Stimulated activated memory B cell treated with anti-CD40 and anti-IgM and Interleukin-4, amounts not matched to agents 10 μg/mL and 1 μg/mL and 100 μg/mL, for 72 hours (primary cell): ENCODE results near the gene CASP5.

Experiments
- ATAC-seq: fragments of 150-1000 bp; cut with Tn5 transposase; 2 replicates; pipeline ENCODE4 v1.10.0; 2021
- H3K27ac Mint-ChIP-seq: one replicate; pipeline ENCODE4 v1.8.0; 2022; ENCODE audit warnings: mild to moderate bottlenecking, mixed read lengths
- H3K27me3 Mint-ChIP-seq: one replicate; pipeline ENCODE4 v1.8.0; 2022; ENCODE audit warnings: mixed read lengths
- H3K36me3 Mint-ChIP-seq: one replicate; pipeline ENCODE4 v1.8.0; 2022; ENCODE audit warnings: mixed read lengths
- H3K4me1 Mint-ChIP-seq: one replicate; pipeline ENCODE4 v1.8.0; 2022; ENCODE audit warnings: mixed read lengths
- H3K4me3 Mint-ChIP-seq: one replicate; pipeline ENCODE4 v1.8.0; 2022; ENCODE audit warnings: mild to moderate bottlenecking, moderate library complexity, mixed read lengths
- H3K9me3 Mint-ChIP-seq: one replicate; pipeline ENCODE4 v1.8.0; 2022; ENCODE audit warnings: mixed read lengths

Gene CASP5

DNA sequence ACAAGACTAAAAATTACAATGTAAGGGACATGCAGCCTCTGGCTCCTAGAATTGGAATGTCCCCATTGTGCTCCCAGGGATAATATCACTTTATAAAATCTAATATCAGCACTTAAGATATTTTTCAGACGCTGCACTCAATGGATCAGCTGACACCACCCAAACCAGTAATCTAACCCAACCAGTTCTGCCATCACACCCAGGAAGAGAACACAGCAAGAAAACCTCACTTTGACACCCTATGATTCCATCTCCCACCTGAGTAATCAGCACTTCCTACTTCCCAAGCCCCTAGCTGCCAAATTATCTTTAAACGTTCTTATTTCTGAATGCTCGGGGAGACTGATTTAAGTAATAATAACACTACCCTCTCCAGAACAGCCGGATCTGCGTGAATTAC, 57.2 kb downstream of the CASP5 start:
- peaks cover 54% of the 10 kb centered on the region for H3K4me1 Mint-ChIP-seq
- no peak for ATAC-seq
- H3K27me3 Mint-ChIP-seq, result no peaks in the 10 kb centered on the region
- H3K27ac Mint-ChIP-seq, result no peak overlapping the region
- H3K36me3 Mint-ChIP-seq, result peaks cover 40% of the 10 kb centered on the region
- H3K4me3 Mint-ChIP-seq, result no peak overlapping the region
- no peaks in the 10 kb centered on the region for H3K9me3 Mint-ChIP-seq

- Mint-ChIP-seq H3K27me3 (no peaks in the 10 kb centered on the region), H3K27ac (no peak overlapping the region), H3K9me3 (no peaks in the 10 kb centered on the region), H3K4me1 (peaks cover 68% of the 10 kb centered on the region), H3K4me3 (no peak overlapping the region), H3K36me3 (peaks cover 40% of the 10 kb centered on the region)
- ATAC-seq, result no peak
These were observed 58.7 kb downstream of the CASP5 start for GRCh38 chr11:104964247-104964646.

- Mint-ChIP-seq H3K27me3 (no peaks in the 10 kb centered on the region), H3K4me1 (peaks cover 72% of the 10 kb centered on the region), H3K27ac (no peak overlapping the region), H3K4me3 (no peak overlapping the region), H3K36me3 (peaks cover 48% of the 10 kb centered on the region), H3K9me3 (no peaks in the 10 kb centered on the region)
- ATAC-seq, result no peak
These were observed 60.1 kb downstream of the CASP5 start for GRCh38 chr11:104962852-104963251.

- H3K4me3 Mint-ChIP-seq, result no peak overlapping the region
- no peaks in the 10 kb centered on the region for H3K9me3 Mint-ChIP-seq
- H3K36me3 Mint-ChIP-seq, result peaks cover 48% of the 10 kb centered on the region
- no peak overlapping the region for H3K27ac Mint-ChIP-seq
- H3K27me3 Mint-ChIP-seq, result no peaks in the 10 kb centered on the region
- ATAC-seq, result no peak
- peaks cover 63% of the 10 kb centered on the region for H3K4me1 Mint-ChIP-seq
These were observed 65.7 kb downstream of the CASP5 start for GRCh38 chr11:104957280-104957679.

GRCh38 chr11:104956528-104956927, 66.4 kb downstream of the CASP5 start:
- H3K27ac Mint-ChIP-seq, result no peak overlapping the region
- no peaks in the 10 kb centered on the region for H3K9me3 Mint-ChIP-seq
- H3K36me3 Mint-ChIP-seq, result peaks cover 48% of the 10 kb centered on the region
- no peak overlapping the region for H3K4me3 Mint-ChIP-seq
- no peak for ATAC-seq
- peaks cover 61% of the 10 kb centered on the region for H3K4me1 Mint-ChIP-seq
- no peaks in the 10 kb centered on the region for H3K27me3 Mint-ChIP-seq

- Mint-ChIP-seq H3K36me3 (peaks cover 93% of the 10 kb centered on the region), H3K9me3 (no peaks in the 10 kb centered on the region), H3K4me3 (no peak overlapping the region), H3K27me3 (no peaks in the 10 kb centered on the region), H3K4me1 (peaks cover 6% of the 10 kb centered on the region), H3K27ac (no peak overlapping the region)
- peak; percentile 65 for ATAC-seq
These were observed 76.1 kb downstream of the CASP5 start for GRCh38 chr11:104946907-104947306.
